ENCODE results near the gene PPP2R5C.

DNA sequence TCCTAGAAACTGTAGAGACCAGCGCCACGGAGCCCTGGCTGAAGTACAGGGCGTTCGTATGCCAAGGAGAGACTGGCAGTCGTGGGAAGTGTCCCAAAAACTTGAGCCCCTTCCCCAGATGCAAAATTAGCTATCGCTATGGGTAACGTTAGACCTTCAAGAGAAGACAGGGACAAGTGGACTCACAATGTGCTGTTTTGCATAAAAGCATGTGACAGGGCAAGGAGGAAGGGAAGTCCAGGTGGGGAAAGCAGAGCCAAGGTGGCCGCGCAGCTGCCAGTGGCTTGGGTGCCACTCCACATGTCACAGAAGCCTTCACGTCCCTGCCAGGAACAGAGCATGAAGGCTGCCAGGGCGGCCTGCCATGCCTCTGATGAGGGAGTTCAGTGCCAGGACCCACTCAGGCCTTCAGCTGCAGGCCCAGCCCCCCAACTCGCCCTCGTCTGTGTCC is 141.6 kb downstream of the PPP2R5C start:
- TF ChIP-seq CTCF (conservative IDR thresholded peaks at IDR 0.05 in 1 of 2, IDR thresholded peaks at IDR 0.05 in 1 of 2; ENCODE audit: extremely low read depth in 1 of 2, insufficient read depth in 1 of 2, low read depth in 1 of 2, low read length in 2 of 2) = no peak
- no peak for TF ChIP-seq EZH2 (IDR thresholded peaks at IDR 0.05; ENCODE audit: borderline replicate concordance, low read length)
